SK-N-SH treated with all-trans-retinoic acid at 6 μM for 48 hours (cell line): ENCODE results near the gene TWNK.

Experiments
- ATAC-seq: fragments of 200-7000 bp; cut with Tn5 transposase; 3 replicates; pipeline ENCODE4 v1.9.1; 2020; ENCODE audit warnings: mild to moderate bottlenecking, moderate library complexity
- ARNTL ChIP-seq: fragments of 450-650 bp; formaldehyde crosslinking; IDR thresholded peaks from 2 replicates; pipeline ENCODE4 v1.5.0; 2020; ENCODE audit warnings: low read depth, mild to moderate bottlenecking, moderate library complexity, borderline replicate concordance
- BACH2 ChIP-seq: fragments of 250-450 bp; sonication (Bioruptor Pico); IDR thresholded peaks from 2 replicates; pipeline ENCODE4 v1.9.0; 2021; ENCODE audit warnings: mild to moderate bottlenecking, borderline replicate concordance
- CSDC2 ChIP-seq: fragments of 250-450 bp; sonication (Bioruptor Pico); IDR thresholded peaks from 2 replicates; pipeline ENCODE4 v1.5.0; 2020; ENCODE audit warnings: mild to moderate bottlenecking, moderate library complexity
- ESRRG ChIP-seq: fragments of 250-450 bp; sonication (Bioruptor Pico); IDR thresholded peaks from 2 replicates; pipeline ENCODE4 v1.6.1; 2021; ENCODE audit warnings: mild to moderate bottlenecking
- GLIS3 ChIP-seq: fragments of 250-450 bp; sonication (Bioruptor Pico); IDR thresholded peaks from 2 replicates; pipeline ENCODE4 v1.5.0; 2020; ENCODE audit warnings: mild to moderate bottlenecking, moderate library complexity
- ISL1 ChIP-seq: fragments of 250-450 bp; sonication (Bioruptor Pico); IDR thresholded peaks from 2 replicates; pipeline ENCODE4 v2.1.2; 2022; ENCODE audit warnings: mild to moderate bottlenecking, moderate library complexity
- OSR1 ChIP-seq: fragments of 250-450 bp; sonication (Bioruptor Pico); IDR thresholded peaks from 2 replicates; pipeline ENCODE4 v1.8.0; 2022; ENCODE audit warnings: moderate library complexity, mild to moderate bottlenecking, inconsistent platforms
- PPARA ChIP-seq: fragments of 250-450 bp; sonication (Bioruptor Pico); IDR thresholded peaks from 2 replicates; pipeline ENCODE4 v1.5.0; 2020; ENCODE audit warnings: mild to moderate bottlenecking, borderline replicate concordance
- RARB ChIP-seq: fragments of 250-450 bp; sonication (Bioruptor Pico); IDR thresholded peaks from 2 replicates; pipeline ENCODE4 v1.8.0; 2021; ENCODE audit warnings: mild to moderate bottlenecking, moderate library complexity
- SNAI2 ChIP-seq: fragments of 250-450 bp; sonication (Bioruptor Pico); IDR thresholded peaks from 2 replicates; pipeline ENCODE4 v1.5.0; 2020; ENCODE audit warnings: mild to moderate bottlenecking, moderate library complexity
- TCF4 ChIP-seq: fragments of 250-450 bp; sonication (Bioruptor Pico); IDR thresholded peaks from 2 replicates; pipeline ENCODE4 v1.8.0; 2021; ENCODE audit warnings: mild to moderate bottlenecking, moderate library complexity, borderline replicate concordance
- TOX ChIP-seq: fragments of 250-450 bp; sonication (Bioruptor Pico); IDR thresholded peaks from 2 replicates; pipeline ENCODE4 v1.8.0; 2021; ENCODE audit warnings: mild to moderate bottlenecking, moderate library complexity, borderline replicate concordance
- ZC3H10 ChIP-seq: fragments of 250-450 bp; sonication (Bioruptor Pico); IDR thresholded peaks from 2 replicates; pipeline ENCODE4 v1.5.1; 2021; ENCODE audit warnings: mild to moderate bottlenecking, moderate library complexity
- ZFP3 ChIP-seq: fragments of 250-450 bp; sonication (Bioruptor Pico); IDR thresholded peaks from 2 replicates; pipeline ENCODE4 v1.5.0; 2020; ENCODE audit warnings: mild to moderate bottlenecking, moderate library complexity
- ZFP30 ChIP-seq: fragments of 450-650 bp; formaldehyde crosslinking; IDR thresholded peaks from 2 replicates; pipeline ENCODE4 v1.5.0; 2022; ENCODE audit warnings: mild to moderate bottlenecking, moderate library complexity
- ZNF565 ChIP-seq: fragments of 450-650 bp; formaldehyde crosslinking; conservative IDR thresholded peaks from 2 replicates; pipeline ENCODE4 v1.5.0; 2020; ENCODE audit warnings: low read depth, mild to moderate bottlenecking, moderate library complexity
- ZNF70 ChIP-seq: fragments of 450-650 bp; formaldehyde crosslinking; IDR thresholded peaks from 2 replicates; pipeline ENCODE4 v1.5.0; 2020; ENCODE audit warnings: mild to moderate bottlenecking, moderate library complexity
- ZNF8 ChIP-seq: fragments of 450-650 bp; formaldehyde crosslinking; IDR thresholded peaks from 2 replicates; pipeline ENCODE4 v1.5.0; 2020; ENCODE audit warnings: mild to moderate bottlenecking, moderate library complexity
- TF ChIP-seq, protein P1 (sequence below): fragments of 250-450 bp; sonication (Bioruptor Pico); IDR thresholded peaks from 2 replicates; pipeline ENCODE4 v1.5.1; 2021; ENCODE audit warnings: mild to moderate bottlenecking, moderate library complexity
- TF ChIP-seq, protein P2 (sequence below): fragments of 250-450 bp; sonication (Bioruptor Pico); IDR thresholded peaks from 2 replicates; pipeline ENCODE4 v1.8.0; 2021; ENCODE audit warnings: low read depth, mild to moderate bottlenecking, moderate library complexity, borderline replicate concordance
- TF ChIP-seq, protein P3 (sequence below): fragments of 250-450 bp; sonication (Bioruptor Pico); IDR thresholded peaks from 2 replicates; pipeline ENCODE4 v1.8.0; 2020; ENCODE audit warnings: mild to moderate bottlenecking, moderate library complexity, borderline replicate concordance
- TF ChIP-seq, protein P4 (sequence below): fragments of 250-450 bp; sonication (Bioruptor Pico); IDR thresholded peaks from 2 replicates; pipeline ENCODE4 v1.5.1; 2020; ENCODE audit warnings: low read depth, mild to moderate bottlenecking, moderate library complexity
- TF ChIP-seq, protein P5 (sequence below): fragments of 250-450 bp; sonication (Bioruptor Pico); IDR thresholded peaks from 2 replicates; pipeline ENCODE4 v1.5.0; 2020; ENCODE audit warnings: mild to moderate bottlenecking, moderate library complexity

TWNK gene

DNA sequence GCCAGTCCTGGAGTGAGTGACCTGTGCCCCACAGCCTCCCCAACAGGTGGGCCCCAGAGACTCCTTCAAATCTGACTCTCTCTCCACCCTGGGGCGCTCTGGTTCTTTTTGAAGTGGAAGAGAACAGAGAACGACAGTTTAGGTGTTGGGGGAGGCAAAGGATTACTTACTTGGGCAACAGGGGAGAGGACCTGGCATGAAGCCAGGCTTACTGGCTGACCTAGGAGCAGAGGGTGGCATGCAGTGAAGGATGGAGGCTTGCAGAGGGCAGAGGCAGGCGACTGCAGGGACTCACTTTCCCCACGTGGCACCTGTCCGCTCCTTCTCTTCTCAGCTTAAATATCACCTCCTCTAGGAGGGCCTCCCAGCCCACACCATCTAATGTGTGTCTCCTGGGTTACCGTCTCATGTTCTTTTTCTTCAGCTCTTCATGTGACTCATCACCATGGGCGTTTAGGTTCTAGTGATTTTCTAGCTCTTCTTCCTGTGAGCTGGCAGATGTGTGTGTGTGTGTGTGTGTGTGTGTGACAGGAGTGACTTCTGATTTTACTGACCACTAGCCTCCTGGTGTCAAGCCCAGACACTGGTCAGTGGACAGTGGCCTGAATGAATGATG, 27.7 kb downstream of the TWNK start:
- peak; percentile 16; the same call in 2 of the 3 replicates for ATAC-seq
- TF ChIP-seq ARNTL (no peak), ZNF70 (no peak), GLIS3 (CRISPR knock-in tag) (no peak), ZFP3 (no peak), RARB (CRISPR knock-in tag) (no peak), ZNF565 (CRISPR knock-in tag) (no peak), ZC3H10 (no peak), PPARA (CRISPR knock-in tag) (no peak), ISL1 (CRISPR knock-in tag) (no peak), BACH2 (no peak), CSDC2 (no peak), TCF4 (no peak), ZNF8 (CRISPR knock-in tag) (no peak), TOX (no peak)
- TF ChIP-seq, protein P1, sequence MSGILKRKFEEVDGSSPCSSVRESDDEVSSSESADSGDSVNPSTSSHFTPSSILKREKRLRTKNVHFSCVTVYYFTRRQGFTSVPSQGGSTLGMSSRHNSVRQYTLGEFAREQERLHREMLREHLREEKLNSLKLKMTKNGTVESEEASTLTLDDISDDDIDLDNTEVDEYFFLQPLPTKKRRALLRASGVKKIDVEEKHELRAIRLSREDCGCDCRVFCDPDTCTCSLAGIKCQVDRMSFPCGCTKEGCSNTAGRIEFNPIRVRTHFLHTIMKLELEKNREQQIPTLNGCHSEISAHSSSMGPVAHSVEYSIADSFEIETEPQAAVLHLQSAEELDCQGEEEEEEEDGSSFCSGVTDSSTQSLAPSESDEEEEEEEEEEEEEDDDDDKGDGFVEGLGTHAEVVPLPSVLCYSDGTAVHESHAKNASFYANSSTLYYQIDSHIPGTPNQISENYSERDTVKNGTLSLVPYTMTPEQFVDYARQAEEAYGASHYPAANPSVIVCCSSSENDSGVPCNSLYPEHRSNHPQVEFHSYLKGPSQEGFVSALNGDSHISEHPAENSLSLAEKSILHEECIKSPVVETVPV (CRISPR knock-in tag): no peak
- TF ChIP-seq, protein P2, sequence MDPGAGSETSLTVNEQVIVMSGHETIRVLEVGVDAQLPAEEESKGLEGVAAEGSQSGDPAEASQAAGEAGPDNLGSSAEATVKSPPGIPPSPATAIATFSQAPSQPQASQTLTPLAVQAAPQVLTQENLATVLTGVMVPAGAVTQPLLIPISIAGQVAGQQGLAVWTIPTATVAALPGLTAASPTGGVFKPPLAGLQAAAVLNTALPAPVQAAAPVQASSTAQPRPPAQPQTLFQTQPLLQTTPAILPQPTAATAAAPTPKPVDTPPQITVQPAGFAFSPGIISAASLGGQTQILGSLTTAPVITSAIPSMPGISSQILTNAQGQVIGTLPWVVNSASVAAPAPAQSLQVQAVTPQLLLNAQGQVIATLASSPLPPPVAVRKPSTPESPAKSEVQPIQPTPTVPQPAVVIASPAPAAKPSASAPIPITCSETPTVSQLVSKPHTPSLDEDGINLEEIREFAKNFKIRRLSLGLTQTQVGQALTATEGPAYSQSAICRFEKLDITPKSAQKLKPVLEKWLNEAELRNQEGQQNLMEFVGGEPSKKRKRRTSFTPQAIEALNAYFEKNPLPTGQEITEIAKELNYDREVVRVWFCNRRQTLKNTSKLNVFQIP (CRISPR knock-in tag): no peak
- TF ChIP-seq, protein P3, sequence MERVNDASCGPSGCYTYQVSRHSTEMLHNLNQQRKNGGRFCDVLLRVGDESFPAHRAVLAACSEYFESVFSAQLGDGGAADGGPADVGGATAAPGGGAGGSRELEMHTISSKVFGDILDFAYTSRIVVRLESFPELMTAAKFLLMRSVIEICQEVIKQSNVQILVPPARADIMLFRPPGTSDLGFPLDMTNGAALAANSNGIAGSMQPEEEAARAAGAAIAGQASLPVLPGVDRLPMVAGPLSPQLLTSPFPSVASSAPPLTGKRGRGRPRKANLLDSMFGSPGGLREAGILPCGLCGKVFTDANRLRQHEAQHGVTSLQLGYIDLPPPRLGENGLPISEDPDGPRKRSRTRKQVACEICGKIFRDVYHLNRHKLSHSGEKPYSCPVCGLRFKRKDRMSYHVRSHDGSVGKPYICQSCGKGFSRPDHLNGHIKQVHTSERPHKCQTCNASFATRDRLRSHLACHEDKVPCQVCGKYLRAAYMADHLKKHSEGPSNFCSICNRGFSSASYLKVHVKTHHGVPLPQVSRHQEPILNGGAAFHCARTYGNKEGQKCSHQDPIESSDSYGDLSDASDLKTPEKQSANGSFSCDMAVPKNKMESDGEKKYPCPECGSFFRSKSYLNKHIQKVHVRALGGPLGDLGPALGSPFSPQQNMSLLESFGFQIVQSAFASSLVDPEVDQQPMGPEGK (CRISPR knock-in tag): no peak
- TF ChIP-seq, protein P4, sequence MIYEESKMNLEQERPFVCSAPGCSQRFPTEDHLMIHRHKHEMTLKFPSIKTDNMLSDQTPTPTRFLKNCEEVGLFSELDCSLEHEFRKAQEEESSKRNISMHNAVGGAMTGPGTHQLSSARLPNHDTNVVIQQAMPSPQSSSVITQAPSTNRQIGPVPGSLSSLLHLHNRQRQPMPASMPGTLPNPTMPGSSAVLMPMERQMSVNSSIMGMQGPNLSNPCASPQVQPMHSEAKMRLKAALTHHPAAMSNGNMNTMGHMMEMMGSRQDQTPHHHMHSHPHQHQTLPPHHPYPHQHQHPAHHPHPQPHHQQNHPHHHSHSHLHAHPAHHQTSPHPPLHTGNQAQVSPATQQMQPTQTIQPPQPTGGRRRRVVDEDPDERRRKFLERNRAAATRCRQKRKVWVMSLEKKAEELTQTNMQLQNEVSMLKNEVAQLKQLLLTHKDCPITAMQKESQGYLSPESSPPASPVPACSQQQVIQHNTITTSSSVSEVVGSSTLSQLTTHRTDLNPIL (CRISPR knock-in tag): no peak

DNA sequence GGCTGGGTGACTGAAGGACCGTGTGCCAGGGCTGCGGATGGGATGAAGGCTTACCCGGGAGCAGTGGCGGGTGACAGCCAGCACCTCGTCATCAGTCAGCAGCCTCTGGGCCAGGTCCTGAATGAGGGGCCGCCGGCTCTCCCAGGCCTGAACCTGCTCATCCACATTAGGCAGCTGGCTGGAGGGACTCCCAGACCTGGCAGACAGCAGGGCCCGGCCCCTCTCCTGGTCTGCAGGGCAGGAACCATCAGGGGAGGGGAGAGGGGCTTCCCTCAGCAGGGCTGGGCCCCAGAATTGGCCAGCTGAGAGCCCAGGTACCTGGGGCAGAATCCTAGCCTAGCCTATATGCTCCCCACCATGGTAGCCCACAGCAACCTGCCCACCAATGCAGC, 28.2 kb downstream of the TWNK start:
- ATAC-seq: no peak
- TF ChIP-seq RARB (CRISPR knock-in tag) (no peak), ZFP3 (no peak), ESRRG (CRISPR knock-in tag) (no peak), SNAI2 (no peak), ARNTL (no peak), TCF4 (no peak), ZFP30 (no peak)
- TF ChIP-seq, protein P3 (CRISPR knock-in tag): no peak

DNA sequence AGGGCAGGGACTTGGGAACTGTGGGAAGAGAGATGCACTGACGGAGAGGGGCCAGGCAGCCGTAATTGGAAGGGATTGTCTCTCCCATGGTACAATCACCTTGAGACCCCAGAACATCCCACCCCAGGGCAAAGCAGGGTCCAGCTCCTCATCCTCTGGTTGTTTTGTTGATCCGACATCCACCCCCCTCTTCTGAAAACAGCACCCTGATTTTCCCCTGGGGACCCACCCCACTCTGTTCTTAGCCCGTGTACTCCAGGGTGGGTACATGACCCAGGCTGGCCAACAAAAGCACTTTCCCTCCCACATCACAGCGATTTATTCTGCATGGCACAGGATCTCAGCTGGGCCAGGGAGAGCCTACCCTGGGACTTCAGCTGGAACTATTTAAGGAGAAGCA, 29.5 kb downstream of the TWNK start:
- TF ChIP-seq TCF4 (no peak), RARB (CRISPR knock-in tag) (no peak), ZC3H10 (no peak), ZNF8 (CRISPR knock-in tag) (no peak)
- ATAC-seq: no peak

DNA sequence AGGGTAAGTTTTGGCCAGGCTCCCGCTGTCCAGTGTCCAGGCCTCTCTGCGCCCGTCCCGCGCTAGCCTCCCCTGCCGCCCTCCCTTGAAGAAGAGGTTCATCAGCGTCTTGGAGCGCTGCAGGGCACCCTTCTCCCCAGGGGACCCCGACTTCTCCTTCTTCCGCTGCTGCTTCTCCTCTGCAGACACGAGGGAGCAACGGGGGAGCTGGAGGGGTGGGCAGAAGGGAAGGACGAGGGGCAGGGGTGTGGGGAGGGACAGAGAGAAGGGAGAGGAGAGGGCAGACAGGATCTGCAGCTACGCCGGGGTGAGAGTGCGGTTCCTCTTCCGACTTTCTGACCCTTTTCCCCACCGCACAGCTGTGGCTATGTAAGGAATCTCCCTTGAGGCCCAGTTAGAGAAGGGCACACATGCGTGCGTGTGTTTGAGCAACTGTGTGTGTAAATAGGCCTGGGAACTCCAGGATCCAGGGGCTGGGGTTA, 30.8 kb downstream of the TWNK start:
- ATAC-seq: no peak
- TF ChIP-seq CSDC2 (no peak), SNAI2 (no peak), OSR1 (CRISPR knock-in tag) (no peak), BACH2 (no peak), ISL1 (CRISPR knock-in tag) (no peak), ZNF8 (CRISPR knock-in tag) (no peak), GLIS3 (CRISPR knock-in tag) (no peak), ZC3H10 (no peak)
- TF ChIP-seq, protein P4 (CRISPR knock-in tag): no peak
- TF ChIP-seq, protein P5, sequence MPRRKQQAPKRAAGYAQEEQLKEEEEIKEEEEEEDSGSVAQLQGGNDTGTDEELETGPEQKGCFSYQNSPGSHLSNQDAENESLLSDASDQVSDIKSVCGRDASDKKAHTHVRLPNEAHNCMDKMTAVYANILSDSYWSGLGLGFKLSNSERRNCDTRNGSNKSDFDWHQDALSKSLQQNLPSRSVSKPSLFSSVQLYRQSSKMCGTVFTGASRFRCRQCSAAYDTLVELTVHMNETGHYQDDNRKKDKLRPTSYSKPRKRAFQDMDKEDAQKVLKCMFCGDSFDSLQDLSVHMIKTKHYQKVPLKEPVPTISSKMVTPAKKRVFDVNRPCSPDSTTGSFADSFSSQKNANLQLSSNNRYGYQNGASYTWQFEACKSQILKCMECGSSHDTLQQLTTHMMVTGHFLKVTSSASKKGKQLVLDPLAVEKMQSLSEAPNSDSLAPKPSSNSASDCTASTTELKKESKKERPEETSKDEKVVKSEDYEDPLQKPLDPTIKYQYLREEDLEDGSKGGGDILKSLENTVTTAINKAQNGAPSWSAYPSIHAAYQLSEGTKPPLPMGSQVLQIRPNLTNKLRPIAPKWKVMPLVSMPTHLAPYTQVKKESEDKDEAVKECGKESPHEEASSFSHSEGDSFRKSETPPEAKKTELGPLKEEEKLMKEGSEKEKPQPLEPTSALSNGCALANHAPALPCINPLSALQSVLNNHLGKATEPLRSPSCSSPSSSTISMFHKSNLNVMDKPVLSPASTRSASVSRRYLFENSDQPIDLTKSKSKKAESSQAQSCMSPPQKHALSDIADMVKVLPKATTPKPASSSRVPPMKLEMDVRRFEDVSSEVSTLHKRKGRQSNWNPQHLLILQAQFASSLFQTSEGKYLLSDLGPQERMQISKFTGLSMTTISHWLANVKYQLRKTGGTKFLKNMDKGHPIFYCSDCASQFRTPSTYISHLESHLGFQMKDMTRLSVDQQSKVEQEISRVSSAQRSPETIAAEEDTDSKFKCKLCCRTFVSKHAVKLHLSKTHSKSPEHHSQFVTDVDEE: no peak
